Peyer's patch (tissue), 4 donors: ENCODE results near the gene PUS1.
"Not testable (repeated sequence)": the region's sequence is repeated elsewhere in the genome, so short reads cannot be mapped to it uniquely, and the experiment has no call there.

Experiments
- CTCF ChIP-seq, 6 experiments: fragments of 450-650 bp in 4 of 6; fragments of 200-600 bp in 2 of 6; sonication (generic) in 1 of 6; IDR thresholded peaks; one replicate each; pipeline ENCODE4 v1.5.1; 2017 to 2019; ENCODE audit warnings: antibody characterized with exemption in 6 of 6, mild to moderate bottlenecking in 3 of 6, moderate library complexity in 1 of 6
- POLR2A ChIP-seq, 2 donors: fragments of 450-650 bp; IDR thresholded peaks; one replicate each; pipeline ENCODE4 v1.5.1; 2017; ENCODE audit warnings: antibody characterized with exemption in 2 of 2, mild to moderate bottlenecking in 2 of 2, moderate library complexity in 2 of 2

GRCh38 chr12:131961328-131961727, 32.3 kb downstream of the PUS1 start:
- TF ChIP-seq CTCF, POLR2A (IDR thresholded peaks at IDR 0.05): not testable (repeated sequence)
